Bronchial smooth muscle cell (primary cell): ENCODE measurements around the gene DRAP1. TPM values are rescaled to one million over a fixed set of nuclear protein-coding genes. Genes with fewer than 3 reads are reported as not detected.

Source experiments
- total RNA-seq: library from RNA; depleted of rRNA; stranded (reverse); fragments of >200 nt; gene quantifications from 2 replicates; pipeline ENCODE4 v1.2.1, GENCODE V29; 2014

The DRAP1 gene
- total RNA-seq: 189 and 480 TPM in 2 replicates

DNA sequence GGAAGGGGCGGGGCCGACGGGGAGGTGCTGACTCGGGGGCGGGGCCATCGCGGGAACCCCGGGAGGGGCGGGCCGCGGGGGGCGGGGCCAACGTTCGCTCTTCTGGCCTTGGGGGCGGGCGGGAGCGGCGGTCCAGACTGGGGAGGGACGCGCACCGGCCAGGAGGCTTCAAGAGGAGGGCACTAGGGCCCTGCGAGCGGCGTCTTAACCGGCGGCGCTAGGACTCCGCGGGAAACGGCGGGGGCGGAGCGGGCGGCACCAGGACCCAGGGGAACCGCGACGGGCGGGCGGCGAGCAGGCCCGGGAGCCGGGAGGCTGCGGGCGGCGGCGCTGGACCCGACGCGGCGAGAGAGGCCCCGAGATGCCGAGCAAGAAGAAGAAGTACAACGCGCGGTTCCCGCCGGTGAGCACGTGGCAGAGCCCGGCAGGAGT lies at the start of gene DRAP1:
TSS of gene DRAP1 (plus strand) at position 286 of the 432 bp plus-strand sequence. CDS start at position 362, 76 bp downstream.

DNA sequence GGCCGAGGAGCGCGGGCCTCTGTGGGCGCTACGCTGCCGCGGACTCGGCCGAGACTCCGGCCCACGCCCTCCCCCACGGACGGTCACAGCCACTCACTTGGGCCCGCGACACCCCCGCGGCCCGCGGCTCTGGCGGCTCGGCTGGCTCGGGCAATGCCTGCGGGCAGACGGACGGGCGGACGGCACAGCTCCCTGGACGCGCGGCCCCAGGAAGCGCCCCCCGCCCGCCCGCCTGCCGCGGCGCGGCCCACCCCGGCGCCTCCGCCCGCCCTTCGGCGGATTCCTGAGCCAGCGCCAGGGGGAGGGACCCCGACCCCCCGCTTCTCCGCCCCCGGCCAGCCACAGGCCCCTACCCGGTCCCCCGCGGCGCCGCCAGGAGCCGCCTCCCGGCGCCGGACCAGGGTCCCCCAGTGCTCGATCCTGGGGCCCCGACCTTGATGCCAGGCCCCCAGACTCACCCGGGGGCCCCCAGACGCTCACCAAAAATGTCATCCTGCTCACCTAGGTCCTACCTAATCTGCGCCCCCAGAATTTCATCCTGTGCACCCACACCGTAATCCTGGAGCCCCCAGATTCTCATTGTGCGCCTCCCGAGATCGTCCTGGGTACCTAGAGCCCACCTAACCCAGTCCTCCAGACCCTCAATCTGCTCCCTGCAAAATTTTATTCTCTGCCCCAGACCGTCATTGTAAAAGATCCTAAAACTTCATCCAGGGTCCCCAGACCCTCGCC lies 46.5 kb upstream of the DRAP1 start, which contains the start of gene EFEMP2:
TSS of gene EFEMP2 (minus strand) at position 215 of the 732 bp plus-strand sequence. CDS start 446 bp downstream, outside the sequence.

DNA sequence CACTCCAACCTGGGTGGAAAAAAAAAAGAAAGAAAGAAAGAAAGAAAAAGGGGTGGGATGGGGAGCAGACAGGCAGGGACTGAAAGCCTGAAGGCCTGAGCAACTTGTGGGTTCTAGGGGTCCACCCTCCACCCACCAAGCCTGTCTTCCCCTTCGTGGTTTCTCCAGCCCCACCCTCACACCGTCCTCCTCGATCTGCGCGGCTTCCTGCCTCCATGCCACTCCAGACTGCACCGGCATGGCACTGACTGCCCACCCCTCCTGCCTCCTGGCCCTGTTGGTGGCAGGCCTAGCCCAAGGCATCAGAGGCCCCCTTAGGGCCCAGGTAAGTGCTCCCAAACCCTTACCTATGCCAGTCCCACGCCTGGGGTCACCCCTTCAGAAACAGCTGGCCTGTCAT lies 39.6 kb upstream of the DRAP1 start, which contains the start of gene CTSW:
TSS of gene CTSW (plus strand) at position 221 of the 400 bp plus-strand sequence. CDS start at position 239, 18 bp downstream.

DNA sequence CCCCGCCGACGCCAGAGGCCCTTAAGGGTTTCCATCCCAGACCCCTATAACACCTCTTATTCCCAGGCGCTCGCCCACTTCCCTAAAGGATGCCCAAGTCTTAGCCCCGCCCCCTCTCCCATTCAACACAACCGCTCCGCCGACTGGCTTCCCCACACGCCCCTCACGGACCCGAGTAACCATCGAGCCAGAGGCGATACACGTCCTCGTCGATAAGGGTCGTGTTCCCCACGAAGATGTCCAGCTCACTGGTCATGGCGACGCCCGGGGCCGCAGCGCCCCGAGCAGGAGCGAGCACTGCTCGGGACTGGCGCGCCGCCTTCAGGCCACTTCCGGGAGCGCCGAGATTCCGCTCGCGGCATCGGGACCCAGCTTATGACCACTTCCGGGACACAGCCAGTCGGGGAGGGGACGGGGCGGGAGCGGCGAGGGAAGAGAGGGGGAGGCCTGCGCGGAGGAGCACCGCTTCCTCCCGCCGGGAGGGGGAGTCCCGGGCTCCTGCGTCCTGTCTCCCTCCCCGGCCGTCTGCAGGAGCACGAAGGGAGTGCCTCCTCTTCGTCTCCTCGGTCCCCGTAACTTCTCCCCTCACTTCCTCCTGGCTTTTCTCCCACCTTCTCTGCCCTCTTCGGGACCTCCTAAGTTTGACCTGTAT lies 30.9 kb upstream of the DRAP1 start, which contains the start of gene FIBP:
TSS of gene FIBP (minus strand) at position 309 of the 652 bp plus-strand sequence. CDS start at position 256, 53 bp downstream.

DNA sequence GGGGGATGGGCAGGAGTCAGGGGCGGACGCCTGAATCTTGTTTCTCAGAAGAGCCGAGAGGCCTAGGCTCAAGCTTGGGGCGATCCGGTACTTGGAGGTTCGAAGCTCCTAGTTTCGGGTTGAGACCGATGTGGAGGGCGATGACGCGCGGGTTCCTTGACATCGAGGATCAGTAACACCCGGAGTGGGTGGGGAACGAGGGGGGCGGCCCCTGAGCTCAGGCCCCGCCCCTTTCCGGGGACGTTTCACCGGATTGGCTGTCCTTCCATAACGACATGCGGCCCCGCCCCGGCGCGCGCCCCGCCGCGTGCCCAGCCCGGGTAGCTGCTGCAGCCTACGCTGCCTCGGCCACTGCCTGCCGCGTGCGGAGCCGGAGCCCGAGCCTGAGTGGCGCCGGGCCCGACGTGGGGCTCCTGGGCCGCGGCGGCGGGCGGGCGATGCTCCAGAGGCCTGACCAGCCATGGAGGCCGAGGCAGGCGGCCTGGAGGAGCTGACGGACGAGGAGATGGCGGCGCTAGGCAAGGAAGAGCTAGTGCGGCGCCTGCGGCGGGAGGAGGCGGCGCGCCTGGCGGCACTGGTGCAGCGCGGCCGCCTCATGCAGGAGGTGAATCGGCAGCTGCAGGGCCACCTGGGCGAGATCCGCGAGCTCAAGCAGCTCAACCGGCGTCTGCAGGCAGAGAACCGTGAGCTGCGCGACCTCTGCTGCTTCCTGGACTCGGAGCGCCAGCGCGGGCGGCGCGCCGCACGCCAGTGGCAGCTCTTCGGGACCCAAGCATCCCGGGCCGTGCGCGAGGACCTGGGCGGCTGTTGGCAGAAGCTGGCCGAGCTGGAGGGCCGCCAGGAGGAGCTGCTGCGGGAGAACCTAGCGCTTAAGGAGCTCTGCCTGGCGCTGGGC lies 28.7 kb upstream of the DRAP1 start, which contains the start of gene CCDC85B:
TSS of gene CCDC85B (plus strand) at position 350 of the 895 bp plus-strand sequence. CDS start at position 461, 111 bp downstream.

DNA sequence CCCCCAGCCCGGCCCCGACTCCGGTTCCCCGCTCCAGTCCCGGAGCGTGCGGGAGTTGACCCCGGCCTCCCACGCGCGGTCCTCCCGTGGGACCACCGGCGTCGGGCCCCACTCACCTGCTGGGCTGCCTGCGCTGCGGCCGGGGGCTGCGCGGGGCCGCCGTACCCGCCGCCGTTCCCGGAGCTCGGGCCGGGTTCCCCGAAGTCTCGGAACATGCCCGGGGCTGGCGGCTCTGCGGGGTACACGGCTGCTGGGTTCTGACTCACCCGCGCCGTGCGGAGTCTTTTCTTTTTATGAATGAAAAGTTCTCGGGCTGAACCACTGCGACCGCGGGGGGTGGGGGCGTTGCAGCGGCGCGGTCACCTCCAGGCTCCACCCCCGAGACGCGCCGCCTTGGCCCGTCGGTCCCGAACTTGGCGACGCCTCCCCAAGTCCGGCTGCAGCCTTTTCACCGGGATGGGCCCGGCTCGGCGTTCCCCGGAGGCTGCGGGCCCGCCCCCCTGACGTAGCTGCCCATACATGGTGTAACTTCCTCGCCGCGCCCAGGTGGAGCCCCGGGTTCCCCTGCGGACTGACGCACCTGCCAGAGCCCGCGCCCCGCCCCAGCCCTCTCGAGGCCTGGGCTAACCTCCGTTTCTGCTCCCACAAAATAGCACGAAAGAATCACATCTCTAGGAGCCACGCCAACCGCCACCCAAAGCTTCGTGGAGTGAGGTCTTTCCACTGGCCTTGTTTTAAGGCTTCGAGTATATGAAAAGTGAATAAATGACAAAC lies 18.9 kb upstream of the DRAP1 start, which contains the start of gene FOSL1:
TSS of gene FOSL1 (minus strand) at position 264 of the 774 bp plus-strand sequence. CDS start at position 215, 49 bp downstream.

GRCh38 chr11:65918211-65919140 lies 750 bp upstream of the DRAP1 start, which contains the start of gene C11orf68:
TSS of gene C11orf68 (minus strand) at chr11:65919062. CDS start at chr11:65919031, 31 bp downstream.

DNA sequence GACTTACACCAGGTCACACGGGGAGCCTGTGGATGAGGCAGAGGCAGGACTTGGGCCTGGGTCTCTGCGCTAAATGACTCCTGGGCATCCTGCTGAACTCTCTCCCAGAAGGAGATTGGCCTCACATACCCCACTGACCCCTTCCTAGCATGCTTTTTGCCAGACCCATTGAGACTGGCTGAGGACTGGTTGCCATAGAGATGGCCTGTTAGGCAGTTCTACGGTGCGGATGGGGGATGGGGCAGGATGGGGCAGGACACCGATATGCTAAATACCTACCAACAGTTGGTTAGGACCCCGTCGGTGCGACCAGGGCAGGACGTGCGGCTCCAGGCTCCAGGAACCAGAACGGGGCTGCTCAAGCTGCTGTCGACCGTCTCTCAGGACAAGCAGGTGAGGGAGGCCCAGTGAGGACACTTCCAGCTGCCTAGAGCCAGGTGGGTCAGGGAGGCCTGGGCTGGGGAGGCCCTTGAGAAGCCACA lies 26.2 kb downstream of the DRAP1 start, which contains the start of gene TSGA10IP:
TSS of gene TSGA10IP (plus strand) at position 51 of the 482 bp plus-strand sequence. CDS start at position 247, 196 bp downstream.

GRCh38 chr11:65961267-65962140 lies 42.3 kb downstream of the DRAP1 start, which contains the start of gene SART1:
TSS of gene SART1 (plus strand) at chr11:65961734. CDS start at chr11:65961781, 47 bp downstream.

Other genes with a start within 250 kb of the DRAP1 start
- 39.7 and 64.7 TPM in 2 replicates for gene KAT5, start 207.2 kb upstream of the DRAP1 start, total RNA-seq
- gene RNASEH2C, start 198.6 kb upstream of the DRAP1 start, total RNA-seq: 32.8 and 35.3 TPM in 2 replicates
- 2.6 and 3.3 TPM in 2 replicates for gene AP5B1, start 138.4 kb upstream of the DRAP1 start, total RNA-seq
- gene OVOL1, start 132.4 kb upstream of the DRAP1 start, total RNA-seq: not detected in 2 replicates
- gene SNX32, start 85.5 kb upstream of the DRAP1 start, total RNA-seq: 4.0 and 4.1 TPM in 2 replicates
- 769 and 930 TPM in 2 replicates for gene CFL1, start 61.2 kb upstream of the DRAP1 start, total RNA-seq
- gene MUS81, start 59.0 kb upstream of the DRAP1 start, total RNA-seq: 27.0 and 30.1 TPM in 2 replicates
- 71.1 and 101 TPM in 2 replicates for gene EFEMP2, start 46.6 kb upstream of the DRAP1 start, total RNA-seq
- gene CTSW, start 39.6 kb upstream of the DRAP1 start, total RNA-seq: not detected in 2 replicates
- gene FIBP, start 31.0 kb upstream of the DRAP1 start, total RNA-seq: 186 and 241 TPM in 2 replicates
- 54.1 and 86.5 TPM in 2 replicates for gene CCDC85B, start 28.8 kb upstream of the DRAP1 start, total RNA-seq
- gene FOSL1, start 19.0 kb upstream of the DRAP1 start, total RNA-seq: 1.7 and 3.9 TPM in 2 replicates
- 18.6 and 23.2 TPM in 2 replicates for gene C11orf68, start 364 bp upstream of the DRAP1 start, total RNA-seq
- 0.16 TPM in 1 of 2 replicates, not detected in the other for gene TSGA10IP, start 26.1 kb downstream of the DRAP1 start, total RNA-seq
- gene SART1, start 42.3 kb downstream of the DRAP1 start, total RNA-seq: 66.4 and 70.3 TPM in 2 replicates
- gene EIF1AD, start 82.7 kb downstream of the DRAP1 start, total RNA-seq: 20.0 and 27.8 TPM in 2 replicates
- 10.6 and 15.3 TPM in 2 replicates for gene BANF1, start 83.1 kb downstream of the DRAP1 start, total RNA-seq
- gene CST6, start 92.6 kb downstream of the DRAP1 start, total RNA-seq: 0.16 and 0.17 TPM in 2 replicates
- under 0.01 TPM in 1 of 2 replicates, not detected in the other for gene CATSPER1, start 107.1 kb downstream of the DRAP1 start, total RNA-seq
- under 0.01 TPM in 1 of 2 replicates, not detected in the other for gene GAL3ST3, start 129.7 kb downstream of the DRAP1 start, total RNA-seq
- 101 and 103 TPM in 2 replicates for gene SF3B2, start 132.9 kb downstream of the DRAP1 start, total RNA-seq
- 22.5 and 39.4 TPM in 2 replicates for gene PACS1, start 150.8 kb downstream of the DRAP1 start, total RNA-seq